GM23248 (cell line): ENCODE measurements around the gene AFF3. TPM values are rescaled to one million over a fixed set of nuclear protein-coding genes. Genes with fewer than 3 reads are reported as not detected.

Source experiments
- DNase-seq: peaks from one replicate; pipeline ENCODE4 v3.0.0-alpha.2; 2015
- H2AFZ ChIP-seq: fragments of 200-600 bp; sonication (generic); 2 replicates; pipeline ENCODE4 v1.6.1; 2016; ENCODE audit warnings: antibody characterized with exemption
- H3F3A ChIP-seq: fragments of 200-600 bp; sonication (generic); 2 replicates; pipeline ENCODE4 v1.6.1; 2016; ENCODE audit warnings: mild to moderate bottlenecking, antibody characterized with exemption, mixed run types; ENCODE audit not compliant: insufficient read depth
- H3K27ac ChIP-seq: fragments of 200-600 bp; sonication (generic); 2 replicates; pipeline ENCODE4 v1.5.1; 2016; ENCODE audit warnings: mild to moderate bottlenecking
- H3K27me3 ChIP-seq: fragments of 200-600 bp; sonication (generic); replicated peaks from 2 replicates; pipeline ENCODE4 v1.6.1; 2016; ENCODE audit warnings: mild to moderate bottlenecking; ENCODE audit not compliant: insufficient read depth
- H3K36me3 ChIP-seq: fragments of 200-600 bp; sonication (generic); 2 replicates; pipeline ENCODE4 v1.6.1; 2016; ENCODE audit warnings: low read depth, mild to moderate bottlenecking
- H3K4me1 ChIP-seq: fragments of 200-600 bp; sonication (generic); 2 replicates; pipeline ENCODE4 v1.6.1; 2016; ENCODE audit warnings: mild to moderate bottlenecking; ENCODE audit not compliant: insufficient read depth
- H3K4me2 ChIP-seq: fragments of 200-600 bp; sonication (generic); one replicate; pipeline ENCODE4 v1.6.1; 2016; ENCODE audit warnings: mild to moderate bottlenecking; ENCODE audit not compliant: unreplicated experiment
- H3K4me3 ChIP-seq: fragments of 200-600 bp; sonication (generic); 2 replicates; pipeline ENCODE4 v1.5.1; 2016; ENCODE audit warnings: mild to moderate bottlenecking
- H3K79me2 ChIP-seq: fragments of 200-600 bp; sonication (generic); 2 replicates; pipeline ENCODE4 v1.6.1; 2016; ENCODE audit warnings: mild to moderate bottlenecking; ENCODE audit not compliant: insufficient read depth
- H3K9ac ChIP-seq: fragments of 200-600 bp; sonication (generic); 2 replicates; pipeline ENCODE4 v1.6.1; 2016; ENCODE audit warnings: mild to moderate bottlenecking
- H3K9me2 ChIP-seq: fragments of 200-600 bp; sonication (generic); 2 replicates; pipeline ENCODE4 v1.6.1; 2016; ENCODE audit warnings: mixed run types, mild to moderate bottlenecking, moderate library complexity; ENCODE audit not compliant: insufficient read depth
- H3K9me3 ChIP-seq: fragments of 200-600 bp; sonication (generic); one replicate; pipeline ENCODE4 v1.6.1; 2017; ENCODE audit warnings: low read depth
- H4K20me1 ChIP-seq: fragments of 200-600 bp; sonication (generic); 2 replicates; pipeline ENCODE4 v1.6.0; 2016; ENCODE audit not compliant: insufficient read depth
- EZH2 ChIP-seq: fragments of 200-600 bp; sonication (generic); IDR thresholded peaks from 2 replicates; pipeline ENCODE4 v1.6.1; 2018; ENCODE audit warnings: antibody characterized with exemption, mild to moderate bottlenecking; ENCODE audit not compliant: insufficient read depth, poor library complexity, severe bottlenecking
- EZH2phosphoT487 ChIP-seq: fragments of 200-600 bp; sonication (generic); IDR thresholded peaks from 2 replicates; pipeline ENCODE4 v1.6.1; 2018; ENCODE audit warnings: antibody characterized with exemption, moderate library complexity, mild to moderate bottlenecking, low read depth; ENCODE audit not compliant: insufficient read depth
- WGBS, 2 experiments: methylation state at CpG; one replicate each; pipeline ENCODE4 v1.1.6; 2015 to 2017; ENCODE audit warnings: low lambda C conversion rate in 2 of 2, low coverage in 1 of 2; ENCODE audit errors: missing lambda C conversion rate in 2 of 2; 5-methylcytosine and 5-hydroxymethylcytosine counted together
- in situ Hi-C: fragments of 300-500 bp; cut with MboI; formaldehyde crosslinking; loops from 2 replicates; pipeline ENCODE4 v1.15.0; 2020
- polyA plus RNA-seq: library from polyadenylated mRNA; unstranded; fragments of >200 nt; fragmentation: Nextera tagmentation; extraction: Ambion mirVana; gene quantifications from 2 replicates; pipeline ENCODE4 v1.2.1, GENCODE V29; 2016
- total RNA-seq: library from RNA; depleted of rRNA; stranded (reverse); fragments of >200 nt; shearing (Covaris generic); gene quantifications from 2 replicates; pipeline ENCODE4 v1.2.3, GENCODE V29; 2014

The AFF3 gene
- total and polyA plus RNA-seq, 2 experiments from 2014 or later = 0.56 to 0.86 TPM

DNA sequence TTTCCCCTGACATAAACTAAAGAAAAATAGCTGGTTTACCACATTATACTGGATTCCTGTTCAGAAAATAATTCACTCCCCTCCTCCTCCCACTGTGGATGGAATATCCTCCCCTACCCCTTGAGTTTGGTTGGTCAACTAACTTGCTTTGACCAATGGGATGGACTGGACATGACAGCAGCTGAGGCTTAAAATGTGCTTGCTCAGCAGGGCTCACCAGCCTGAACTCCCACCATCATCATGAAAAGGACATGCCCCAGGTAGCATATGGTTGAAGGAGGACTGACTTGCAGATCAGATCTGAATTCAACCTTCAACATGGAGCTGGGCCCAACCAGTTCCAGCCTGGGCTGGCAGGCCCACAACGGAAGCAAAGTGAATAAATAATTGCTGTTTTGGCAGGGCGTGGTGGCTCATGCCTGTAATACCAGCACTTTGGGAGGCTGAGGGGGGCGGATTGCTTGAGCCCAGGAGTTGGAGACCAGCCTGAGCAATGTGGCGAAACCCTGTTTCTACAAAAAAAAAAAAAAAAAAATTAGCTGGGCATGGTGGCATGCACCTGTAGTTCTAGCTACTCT, 284.4 kb downstream of the AFF3 start:
- no peaks in the 10 kb centered on the region for H3K27me3 ChIP-seq
- no peak overlapping the region for H3K4me2 ChIP-seq
- H3K4me3 ChIP-seq = no peak overlapping the region
- no peaks in the 10 kb centered on the region for H3K36me3 ChIP-seq
- H3K9me2 ChIP-seq = no peaks in the 10 kb centered on the region; the same call in 1 of the 2 replicates
- DNase-seq = no peak
- no peaks in the 10 kb centered on the region for H3K9me3 ChIP-seq
- peaks cover 18% of the 10 kb centered on the region for H3K4me1 ChIP-seq
- H3F3A ChIP-seq = 0 out of 2 replicates have a peak, but pooled peaks cover 4% of the 10 kb centered on the region
- H3K79me2 ChIP-seq = no peaks in the 10 kb centered on the region
- 61 to 63% methylated on average over 4 of the region's 4 CpGs for WGBS, 2 experiments
- in situ Hi-C loops = no loop called here
- no peak overlapping the region for H2AFZ ChIP-seq
- H4K20me1 ChIP-seq = no peaks in the 10 kb centered on the region
- H3K9ac ChIP-seq = no peak overlapping the region
- no peak overlapping the region for H3K27ac ChIP-seq
- TF ChIP-seq EZH2 = no peak
- no peak for TF ChIP-seq EZH2phosphoT487

DNA sequence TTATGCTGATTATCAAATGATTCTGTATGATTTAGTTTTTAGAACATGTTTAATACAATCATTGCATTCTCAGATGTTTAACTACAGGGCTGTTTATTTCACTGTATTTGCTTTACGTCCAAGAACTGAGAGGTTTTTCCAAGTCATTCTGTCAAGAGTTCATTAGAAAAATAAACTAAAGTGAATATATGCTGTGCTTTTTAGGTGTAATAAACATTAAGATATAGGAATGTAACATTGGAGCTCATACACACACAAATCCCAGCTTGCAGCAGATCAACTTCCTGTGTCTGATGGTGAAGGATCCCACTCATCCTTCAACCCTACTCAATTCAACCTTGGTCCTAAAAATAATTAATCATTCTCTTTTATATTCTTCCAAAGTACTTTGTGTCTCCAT, 285.0 kb downstream of the AFF3 start:
- in situ Hi-C loops = no loop called here
- no peak for DNase-seq
- no peak overlapping the region for H3K4me3 ChIP-seq
- H3K79me2 ChIP-seq = no peaks in the 10 kb centered on the region
- no peaks in the 10 kb centered on the region for H4K20me1 ChIP-seq
- H3F3A ChIP-seq = 0 out of 2 replicates have a peak, but pooled peaks cover 4% of the 10 kb centered on the region
- no peak overlapping the region for H3K9ac ChIP-seq
- H3K4me2 ChIP-seq = no peak overlapping the region
- 92 to 97% methylated on average over 1 of the region's 1 CpG for WGBS, 2 experiments
- no peak for TF ChIP-seq EZH2
- TF ChIP-seq EZH2phosphoT487 = no peak
- no peak overlapping the region for H2AFZ ChIP-seq
- peaks cover 18% of the 10 kb centered on the region for H3K4me1 ChIP-seq
- H3K36me3 ChIP-seq = no peaks in the 10 kb centered on the region
- no peaks in the 10 kb centered on the region for H3K27me3 ChIP-seq
- H3K9me2 ChIP-seq = no peaks in the 10 kb centered on the region; the same call in 1 of the 2 replicates
- H3K9me3 ChIP-seq = no peaks in the 10 kb centered on the region
- H3K27ac ChIP-seq = no peak overlapping the region

DNA sequence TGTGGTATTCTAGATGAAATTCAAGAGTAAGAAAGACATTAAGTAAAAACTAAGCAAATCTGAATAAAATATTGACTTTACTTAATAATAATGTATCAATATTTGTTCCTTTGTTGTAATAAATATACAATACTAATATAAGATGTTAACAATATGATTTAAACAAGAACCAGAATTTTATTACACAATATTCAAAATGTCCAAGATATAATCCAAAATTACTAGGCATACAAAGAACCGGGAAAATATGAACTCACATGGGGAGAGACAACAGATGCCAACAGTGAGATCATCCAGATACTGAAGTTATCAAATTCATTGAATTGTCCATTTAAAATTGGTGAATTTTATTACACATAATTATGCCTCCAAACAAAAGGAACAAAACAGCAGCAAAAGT, 286.3 kb downstream of the AFF3 start:
- 12 to 14% methylated on average over 1 of the region's 1 CpG for WGBS, 2 experiments
- H3K79me2 ChIP-seq = no peaks in the 10 kb centered on the region
- H2AFZ ChIP-seq = no peak overlapping the region
- no peak overlapping the region for H3K27ac ChIP-seq
- no peak for DNase-seq
- no peaks in the 10 kb centered on the region; the same call in 1 of the 2 replicates for H3K9me2 ChIP-seq
- no peaks in the 10 kb centered on the region for H4K20me1 ChIP-seq
- H3K36me3 ChIP-seq = no peaks in the 10 kb centered on the region
- H3K4me3 ChIP-seq = no peak overlapping the region
- H3K27me3 ChIP-seq = no peaks in the 10 kb centered on the region
- in situ Hi-C loops = no loop called here
- TF ChIP-seq EZH2 (no peak), EZH2phosphoT487 (no peak)
- H3K4me2 ChIP-seq = no peak overlapping the region
- 0 out of 2 replicates have a peak, but pooled peaks cover 4% of the 10 kb centered on the region for H3F3A ChIP-seq
- H3K9me3 ChIP-seq = no peaks in the 10 kb centered on the region
- no peak overlapping the region for H3K9ac ChIP-seq
- H3K4me1 ChIP-seq = peaks cover 14% of the 10 kb centered on the region

GRCh38 chr2:99854236-99854852, 288.0 kb downstream of the AFF3 start:
- TF ChIP-seq EZH2phosphoT487 (no peak), EZH2 (no peak)
- H3K9ac ChIP-seq = no peak overlapping the region
- 50 to 57% methylated on average over 5 of the region's 5 CpGs for WGBS, 2 experiments

More at GRCh38 chr2:99854236-99854852, 288.0 kb downstream of the AFF3 start:
- H3K4me1 ChIP-seq = peaks cover 8% of the 10 kb centered on the region
- no peak overlapping the region for H2AFZ ChIP-seq
- H4K20me1 ChIP-seq = no peaks in the 10 kb centered on the region
- H3K4me2 ChIP-seq = no peak overlapping the region
- in situ Hi-C loops = no loop called here
- no peak overlapping the region for H3K4me3 ChIP-seq
- DNase-seq = no peak
- no peaks in the 10 kb centered on the region for H3K9me3 ChIP-seq
- no peaks in the 10 kb centered on the region for H3K36me3 ChIP-seq
- no peaks in the 10 kb centered on the region for H3K79me2 ChIP-seq
- H3F3A ChIP-seq = 0 out of 2 replicates have a peak, but pooled peaks cover under 1% of the 10 kb centered on the region
- no peaks in the 10 kb centered on the region for H3K9me2 ChIP-seq
- H3K27me3 ChIP-seq = no peaks in the 10 kb centered on the region
- no peak overlapping the region for H3K27ac ChIP-seq
